HCT116 (cell line): ENCODE results near the gene SEMA3C.

Experiments
- TF ChIP-seq, protein P1 (sequence below): IDR thresholded peaks from 2 replicates; pipeline ENCODE4 v1.6.1; 2012
- TF ChIP-seq, protein P2 (sequence below), 3 experiments: fragments of 200-600 bp in 1 of 3; sonication (generic) in 1 of 3; IDR thresholded peaks in 2 of 3; conservative IDR thresholded peaks in 1 of 3; 2 replicates each; pipeline ENCODE4 v1.5.1; 2012 to 2017; ENCODE audit warnings: low read depth in 2 of 3, low read length in 2 of 3, antibody characterized with exemption in 1 of 3, borderline replicate concordance in 1 of 3, control low read depth in 1 of 3, mild to moderate bottlenecking in 1 of 3, mixed read lengths in 1 of 3, mixed run types in 1 of 3, moderate library complexity in 1 of 3; ENCODE audit not compliant: insufficient read depth in 1 of 3

DNA sequence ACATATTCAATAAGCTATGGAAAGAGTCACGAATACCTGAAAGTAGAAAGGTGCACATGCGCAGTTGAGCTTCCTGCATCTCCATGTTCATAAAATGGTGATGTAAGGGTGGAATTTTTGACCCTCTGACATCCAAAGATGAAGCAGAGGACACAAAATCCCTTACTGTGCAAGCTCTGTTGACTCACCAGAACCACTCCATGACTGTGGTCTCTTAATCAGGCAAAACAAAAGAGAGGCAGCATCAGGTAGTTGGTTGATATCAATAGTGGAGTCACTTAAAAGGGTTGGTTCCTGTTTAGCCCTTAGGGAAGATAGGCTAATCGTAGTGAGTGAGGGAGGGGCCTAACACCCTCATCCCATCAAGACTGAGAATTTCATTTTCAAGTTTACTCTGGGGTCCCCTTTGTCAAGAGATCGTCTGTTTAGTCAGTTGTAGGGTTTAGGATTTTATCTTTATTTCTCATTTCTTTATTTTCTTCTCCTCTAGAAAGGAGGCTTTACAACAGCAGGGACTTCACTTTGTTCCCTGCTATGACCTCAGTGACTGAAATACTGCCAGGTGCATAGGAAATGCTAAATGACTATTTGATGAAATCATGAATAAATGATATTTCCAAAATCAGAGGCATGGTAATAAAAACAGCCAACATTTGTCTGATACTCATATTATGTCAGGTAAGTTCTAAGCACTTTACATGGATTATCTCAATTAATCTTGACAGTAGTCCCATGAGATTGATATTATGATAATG lies 182.3 kb downstream of the SEMA3C start:
- TF ChIP-seq, protein P1, sequence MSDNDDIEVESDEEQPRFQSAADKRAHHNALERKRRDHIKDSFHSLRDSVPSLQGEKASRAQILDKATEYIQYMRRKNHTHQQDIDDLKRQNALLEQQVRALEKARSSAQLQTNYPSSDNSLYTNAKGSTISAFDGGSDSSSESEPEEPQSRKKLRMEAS, result no peak
- TF ChIP-seq, protein P2, sequence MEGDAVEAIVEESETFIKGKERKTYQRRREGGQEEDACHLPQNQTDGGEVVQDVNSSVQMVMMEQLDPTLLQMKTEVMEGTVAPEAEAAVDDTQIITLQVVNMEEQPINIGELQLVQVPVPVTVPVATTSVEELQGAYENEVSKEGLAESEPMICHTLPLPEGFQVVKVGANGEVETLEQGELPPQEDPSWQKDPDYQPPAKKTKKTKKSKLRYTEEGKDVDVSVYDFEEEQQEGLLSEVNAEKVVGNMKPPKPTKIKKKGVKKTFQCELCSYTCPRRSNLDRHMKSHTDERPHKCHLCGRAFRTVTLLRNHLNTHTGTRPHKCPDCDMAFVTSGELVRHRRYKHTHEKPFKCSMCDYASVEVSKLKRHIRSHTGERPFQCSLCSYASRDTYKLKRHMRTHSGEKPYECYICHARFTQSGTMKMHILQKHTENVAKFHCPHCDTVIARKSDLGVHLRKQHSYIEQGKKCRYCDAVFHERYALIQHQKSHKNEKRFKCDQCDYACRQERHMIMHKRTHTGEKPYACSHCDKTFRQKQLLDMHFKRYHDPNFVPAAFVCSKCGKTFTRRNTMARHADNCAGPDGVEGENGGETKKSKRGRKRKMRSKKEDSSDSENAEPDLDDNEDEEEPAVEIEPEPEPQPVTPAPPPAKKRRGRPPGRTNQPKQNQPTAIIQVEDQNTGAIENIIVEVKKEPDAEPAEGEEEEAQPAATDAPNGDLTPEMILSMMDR (IDR thresholded peaks at IDR 0.05 in 2 of 3, conservative IDR thresholded peaks at IDR 0.05 in 1 of 3; ENCODE audit: borderline replicate concordance in 1 of 3, insufficient read depth in 1 of 3, low read depth in 2 of 3, low read length in 2 of 3), result no peak
